K562 (cell line): Measurements from ENCODE around the gene SCUBE1. TPM values are rescaled to one million over a fixed set of nuclear protein-coding genes. Genes with fewer than 3 reads are reported as not detected.

Experiments
- ATAC-seq: fragments of 200-7000 bp; cut with Tn5 transposase; 3 replicates; pipeline ENCODE4 v1.9.1; 2020; ENCODE audit warnings: moderate library complexity
- BruUV-seq: library from RNA; stranded (reverse); fragments of 400-500 nt; replicated peaks from 2 replicates; lab custom pipeline; 2021; lab: Mats Ljungman, UMichigan
- CTCF ChIA-PET: fragments of 300-600 bp; formaldehyde crosslinking; extraction: SDS; loops from one replicate; lab custom pipeline; 2021; ENCODE audit warnings: low intra/inter-chr PET ratio; lab: Yijun Ruan, JAX
- POLR2A ChIA-PET: fragments of 300-600, 350-650 bp; sonication (Branson Sonifier 250); formaldehyde crosslinking; extraction: SDS; loops from one replicate; lab custom pipeline; 2021; ENCODE audit warnings: antibody characterized with exemption, inconsistent platforms; lab: Yijun Ruan, JAX
- DNase-seq, 4 experiments: peaks; one replicate each; pipeline versions ENCODE4 v3.0.0 to v3.0.0-alpha.2; 2011 to 2018; ENCODE audit warnings: low spot score in 3 of 4, mixed read lengths in 3 of 4; ENCODE audit errors: extremely low read depth in 1 of 4
- FAIRE-seq: peaks from 2 replicates; lab custom pipeline; 2011; peaks lifted over from hg19 to GRCh38; lab: Jason Lieb, UNC
- H2AFZ ChIP-seq: 2 replicates; pipeline ENCODE4 v1.6.0; 2011; ENCODE audit warnings: low read depth, low read length, control low read depth, inconsistent platforms
- H3K27ac ChIP-seq: fragments of 200-600 bp; 3 replicates; pipeline ENCODE4 v1.8.0; 2011; ENCODE audit warnings: low read depth, mild to moderate bottlenecking, control low read depth, inconsistent platforms, low read length, moderate library complexity, mixed read lengths; ENCODE audit errors: extremely low read depth
- H3K27me3 ChIP-seq, 2 experiments: fragments of 300-600 bp in 1 of 2; 2 replicates in 1 of 2; 3 replicates in 1 of 2; pipeline versions ENCODE4 v1.6.0 to v1.8.0; 2011; ENCODE audit warnings: inconsistent platforms in 2 of 2, low read length in 2 of 2, mild to moderate bottlenecking in 1 of 2, mixed read lengths in 1 of 2, moderate library complexity in 1 of 2; ENCODE audit not compliant: control insufficient read depth in 2 of 2, insufficient read depth in 2 of 2
- H3K36me3 ChIP-seq: fragments of 300-600 bp; 3 replicates; pipeline ENCODE4 v1.8.0; 2011; ENCODE audit warnings: mild to moderate bottlenecking, low read length, inconsistent platforms; ENCODE audit not compliant: control insufficient read depth, insufficient read depth
- H3K4me1 ChIP-seq, 2 experiments: fragments of 200-600 bp in 1 of 2; replicated peaks in 1 of 2; 2 replicates in 1 of 2; 3 replicates in 1 of 2; pipeline versions ENCODE4 v1.5.1 to v1.8.0; 2011; ENCODE audit warnings: inconsistent platforms in 2 of 2, low read length in 2 of 2, mild to moderate bottlenecking in 1 of 2, mixed read lengths in 1 of 2, moderate library complexity in 1 of 2; ENCODE audit not compliant: control insufficient read depth in 2 of 2, insufficient read depth in 2 of 2
- H3K4me2 ChIP-seq: 2 replicates; pipeline ENCODE4 v1.6.1; 2011; ENCODE audit warnings: low read length, control low read depth, inconsistent platforms, mixed read lengths; ENCODE audit not compliant: insufficient read depth
- H3K4me3 ChIP-seq: fragments of 200-600 bp; sonication (generic), shearing (Covaris generic); 2 replicates; pipeline ENCODE4 v1.5.1; 2016; ENCODE audit warnings: control low read depth, inconsistent platforms
- H3K79me2 ChIP-seq: fragments of 200-600 bp; 3 replicates; pipeline ENCODE4 v1.8.0; 2011; ENCODE audit warnings: low read length, inconsistent platforms; ENCODE audit not compliant: control insufficient read depth, insufficient read depth
- H3K9ac ChIP-seq, 2 experiments: 2 replicates each; pipeline versions ENCODE4 v1.6.0 to v1.6.1; 2011; ENCODE audit warnings: low read depth in 2 of 2, low read length in 2 of 2, control low read depth in 1 of 2, inconsistent platforms in 1 of 2, mild to moderate bottlenecking in 1 of 2, mixed read lengths in 1 of 2; ENCODE audit not compliant: insufficient read depth in 1 of 2
- H3K9me1 ChIP-seq: one replicate; pipeline ENCODE4 v1.6.0; 2011; ENCODE audit warnings: inconsistent platforms, mild to moderate bottlenecking, low read length, moderate library complexity; ENCODE audit not compliant: control insufficient read depth, insufficient read depth
- H3K9me3 ChIP-seq: replicated peaks from 2 replicates; pipeline ENCODE4 v1.5.1; 2011; ENCODE audit warnings: low read depth, low read length, inconsistent platforms; ENCODE audit not compliant: control insufficient read depth, insufficient read depth
- H4K20me1 ChIP-seq: replicated peaks from 2 replicates; pipeline ENCODE4 v1.6.1; 2011; ENCODE audit warnings: low read length, inconsistent platforms, mixed read lengths; ENCODE audit not compliant: control insufficient read depth, insufficient read depth
- BCOR ChIP-seq: fragments of 450-650 bp; IDR thresholded peaks from 2 replicates; pipeline ENCODE4 v1.6.1; 2016
- BRD4 ChIP-seq: fragments of 200-600 bp; sonication (generic); IDR thresholded peaks from 2 replicates; pipeline ENCODE4 v1.6.1; 2017; ENCODE audit warnings: inconsistent platforms
- EGR1 ChIP-seq: fragments of 450-650 bp; conservative IDR thresholded peaks from 2 replicates; pipeline ENCODE4 v1.6.1; 2017; ENCODE audit warnings: mild to moderate bottlenecking
- ELK3 ChIP-seq: fragments of 450-650 bp; formaldehyde crosslinking; IDR thresholded peaks from 2 replicates; pipeline ENCODE4 v1.4.0; 2020; ENCODE audit warnings: mild to moderate bottlenecking
- KAT8 ChIP-seq: fragments of 450-650 bp; IDR thresholded peaks from 2 replicates; pipeline ENCODE4 v1.6.1; 2016; ENCODE audit warnings: low read depth, mild to moderate bottlenecking
- KDM1A ChIP-seq, 2 experiments: fragments of 450-650 bp; IDR thresholded peaks; 2 replicates each; pipeline ENCODE4 v1.6.1; 2016; ENCODE audit warnings: mild to moderate bottlenecking in 2 of 2
- MCM7 ChIP-seq, 2 experiments: fragments of 450-650 bp; IDR thresholded peaks; 2 replicates each; pipeline ENCODE4 v1.6.1; 2016 to 2018
- NRF1 ChIP-seq, 2 experiments: fragments of 450-650 bp; IDR thresholded peaks in 1 of 2; conservative IDR thresholded peaks in 1 of 2; 2 replicates each; pipeline ENCODE4 v1.6.1; 2014; ENCODE audit warnings: mild to moderate bottlenecking in 2 of 2
- SMAD1 ChIP-seq: fragments of 150-350 bp; IDR thresholded peaks from 2 replicates; pipeline ENCODE4 v1.6.1; 2014; ENCODE audit warnings: low read length, low read depth; ENCODE audit not compliant: partially characterized antibody
- SREBF2 ChIP-seq: sonication (generic); formaldehyde crosslinking; IDR thresholded peaks from 2 replicates; pipeline ENCODE4 v1.4.0; 2020; ENCODE audit warnings: mild to moderate bottlenecking, missing genetic modification reagents
- ZBTB2 ChIP-seq: fragments of 450-650 bp; IDR thresholded peaks from 2 replicates; pipeline ENCODE4 v1.6.1; 2016; ENCODE audit warnings: antibody characterized with exemption
- ZNF12 ChIP-seq: sonication (generic); formaldehyde crosslinking; IDR thresholded peaks from 2 replicates; pipeline ENCODE4 v1.4.0; 2020; ENCODE audit warnings: mild to moderate bottlenecking, missing genetic modification reagents
- ZNF766 ChIP-seq: fragments of 200-800 bp; sonication (Bioruptor generic); conservative IDR thresholded peaks from 2 replicates; pipeline ENCODE4 v1.6.1; 2016; ENCODE audit warnings: missing genetic modification characterization, missing compliant biosample characterization
- WGBS: fragments of 100-300 bp; shearing (Covaris generic); methylation state at CpG from one replicate; pipeline ENCODE4 v1.1.6; 2016; ENCODE audit warnings: low coverage, mixed read lengths; ENCODE audit not compliant: insufficient coverage; ENCODE audit errors: missing lambda C conversion rate; 5-methylcytosine and 5-hydroxymethylcytosine counted together
- in situ Hi-C: fragments of 300-500 bp; cut with MboI; formaldehyde crosslinking; loops from 4 replicates; pipeline ENCODE4 v1.15.0; 2018; ENCODE audit warnings: inconsistent platforms, mixed read lengths
- intact Hi-C: fragments of 100-400 bp; cut with micrococcal nuclease; formaldehyde crosslinking; loops from 2 replicates; pipeline ENCODE4 v1.14.2; 2022
- polyA plus RNA-seq, 8 experiments: library from polyadenylated mRNA; depleted of rRNA in 4 of 8; stranded (reverse) in 5 of 8; unstranded in 3 of 8; fragments of >200 nt; fragmentation: Nextera tagmentation in 2 of 8; fragmentation: Illumina TruSeq in 1 of 8; extraction: Ambion mirVana in 2 of 8; extraction: Trizol in 1 of 8; gene quantifications; 2 replicates each; pipeline versions ENCODE4 v1.2.1 to v1.2.3, GENCODE V29; 2011 to 2014; ENCODE audit warnings: inconsistent platforms in 1 of 8, missing spikeins in 1 of 8
- total RNA-seq, 7 experiments: library from RNA; depleted of rRNA in 6 of 7; stranded (reverse); fragments of >200 nt in 6 of 7; fragmentation: Illumina TruSeq in 2 of 7; extraction: Trizol in 2 of 7; gene quantifications; 2 replicates each; pipeline versions ENCODE4 v1.2.1 to v1.2.3, GENCODE V29; 2011 to 2021; ENCODE audit warnings: low replicate concordance in 1 of 7

SCUBE1 gene
- total and polyA plus RNA-seq, 9 of the 15 experiments (the other 6 are each of a cell fraction or from before 2014, with no cell fraction given) = 0.03 to 0.47 (median 0.29) TPM; not detected in 6

- no peak overlapping the region for H3K4me2 ChIP-seq
These were observed 124.4 kb downstream of the SCUBE1 start for GRCh38 chr22:43218786-43219185.

GRCh38 chr22:43217285-43218030 lies 125.7 kb downstream of the SCUBE1 start:
- CTCF ChIA-PET = no interaction called here
- no peak for TF ChIP-seq SMAD1
- TF ChIP-seq SREBF2 (CRISPR knock-in tag) = no peak
- peak; percentile 20; the same call in 1 of the 2 replicates for TF ChIP-seq EGR1
- TF ChIP-seq NRF1 (conservative IDR thresholded peaks at IDR 0.05 in 1 of 2, IDR thresholded peaks at IDR 0.05 in 1 of 2) = 0 out of 4 replicates have a peak, but pooled peaks of 1 of the 2 experiments have one; percentile 12
- no peak for TF ChIP-seq ELK3 (CRISPR knock-in tag)
- no peak for TF ChIP-seq BRD4
- no peak for TF ChIP-seq ZBTB2
- TF ChIP-seq KAT8 = no peak
- no peak for TF ChIP-seq ZNF766 (CRISPR knock-in tag)
- TF ChIP-seq ZNF12 = no peak
- 32% methylated on average over 23 of the region's 32 CpGs for WGBS
- no TSS peak for BruUV-seq
- Histone ChIP-seq H3K9me3 (no peaks in the 10 kb centered on the region), H3K36me3 (no peaks in the 10 kb centered on the region), H3K4me3 (no peak overlapping the region), H3K4me1 (peaks cover 4 to 50% of the 10 kb centered on the region in 2 experiments; a peak in 4 of 5 replicates), H3K27ac (no peak overlapping the region), H3K9ac (no peak overlapping the region; a peak in 1 of 4 replicates), H3K9me1 (no peaks in the 10 kb centered on the region), H3K4me2 (no peak overlapping the region), H3K27me3 (peaks cover 0 to 4% of the 10 kb centered on the region in 2 experiments; a peak in 1 of 5 replicates), H4K20me1 (no peaks in the 10 kb centered on the region), H2AFZ (no peak overlapping the region), H3K79me2 (no peaks in the 10 kb centered on the region)
- POLR2A ChIA-PET = interaction anchor here (0.7 kb wide), 1 partner anchor 602 kb away, joined by 3 read pairs; no protein-coding TSS in a partner anchor
- no peak for FAIRE-seq
- no peak for DNase-seq
- in situ Hi-C loops (no loop called here), intact Hi-C loops (no loop called here)
- peak; percentile 35; the same call in 1 of the 3 replicates for ATAC-seq

More at GRCh38 chr22:43218786-43219185, 124.4 kb downstream of the SCUBE1 start:
- H3K27me3 ChIP-seq = peaks cover 0 to 4% of the 10 kb centered on the region in 2 experiments; a peak in 1 of 5 replicates
- intact Hi-C loops = no loop called here
- H3K36me3 ChIP-seq = no peaks in the 10 kb centered on the region
- H3K27ac ChIP-seq = no peak overlapping the region
- ChIA-PET POLR2A (interaction anchor here (0.6 kb wide), 1 partner anchor 204 kb away, joined by 3 read pairs; no protein-coding TSS in a partner anchor), CTCF (no interaction called here)
- FAIRE-seq (no peak), DNase-seq (peak in 1 of 4 experiments; percentile 30), ATAC-seq (peak; percentile 38; the same call in 1 of the 3 replicates)
- no peak for TF ChIP-seq MCM7 (IDR thresholded peaks at IDR 0.05)
- peak; percentile 72 for TF ChIP-seq BCOR
- TF ChIP-seq KDM1A (IDR thresholded peaks at IDR 0.05) = peak in 1 of 2 experiments; percentile 57; a peak in 2 of 4 replicates
- no peaks in the 10 kb centered on the region for H3K79me2 ChIP-seq
- peaks cover 4 to 45% of the 10 kb centered on the region in 2 experiments; a peak in 4 of 5 replicates for H3K4me1 ChIP-seq
- BruUV-seq = no TSS peak
- in situ Hi-C loops = no loop called here
- no peak overlapping the region for H3K9ac ChIP-seq
- 20% methylated on average over 1 of the region's 1 CpG for WGBS
- no peaks in the 10 kb centered on the region for H4K20me1 ChIP-seq
- no peak overlapping the region for H2AFZ ChIP-seq
- H3K9me3 ChIP-seq = no peaks in the 10 kb centered on the region
- H3K4me3 ChIP-seq = no peak overlapping the region
- H3K9me1 ChIP-seq = no peaks in the 10 kb centered on the region
